H1 (cell line): ENCODE data around the gene AHDC1. TPM values are rescaled to one million over a fixed set of nuclear protein-coding genes. Genes with fewer than 3 reads are reported as not detected.

Experiments
- CTCF ChIA-PET: fragments of 300-600 bp; sonication (Branson Sonifier 250); formaldehyde crosslinking; loops from one replicate; lab custom pipeline; 2021; ENCODE audit not compliant: partially characterized antibody; lab: Charles Lee
- POLR2A ChIA-PET: fragments of 300-600 bp; sonication (Branson Sonifier 250); formaldehyde crosslinking; loops from one replicate; lab custom pipeline; 2021; ENCODE audit warnings: inconsistent platforms; ENCODE audit not compliant: partially characterized antibody; lab: Charles Lee
- DNase-seq, 2 experiments: peaks; one replicate each; pipeline versions ENCODE4 v3.0.0 to v3.0.0-alpha.2; 2010 to 2022; ENCODE audit warnings: low spot score in 2 of 2, low read depth in 1 of 2, mixed read lengths in 1 of 2
- FAIRE-seq: peaks from 2 replicates; lab custom pipeline; 2011; peaks lifted over from hg19 to GRCh38; lab: Jason Lieb, UNC
- H2AFZ ChIP-seq: 2 replicates; pipeline ENCODE4 v1.8.1; 2012; ENCODE audit warnings: low read length, inconsistent platforms
- H2AK5ac ChIP-seq: 2 replicates; pipeline ENCODE4 v1.6.1; 2013; ENCODE audit warnings: low read depth, low read length
- H2BK120ac ChIP-seq: replicated peaks from 2 replicates; pipeline ENCODE3; 2013; ENCODE audit warnings: low read depth, low read length, inconsistent platforms
- H2BK12ac ChIP-seq: 2 replicates; pipeline ENCODE4 v1.6.1; 2013; ENCODE audit warnings: low read depth, low read length
- H2BK15ac ChIP-seq: 2 replicates; pipeline ENCODE4 v1.6.1; 2013; ENCODE audit warnings: low read length
- H2BK20ac ChIP-seq: 2 replicates; pipeline ENCODE4 v1.6.1; 2013; ENCODE audit warnings: low read length
- H2BK5ac ChIP-seq: 2 replicates; pipeline ENCODE4 v1.6.1; 2013; ENCODE audit warnings: low read depth, low read length
- H3K14ac ChIP-seq: 2 replicates; pipeline ENCODE4 v1.6.1; 2013; ENCODE audit warnings: inconsistent platforms; ENCODE audit not compliant: insufficient read length
- H3K18ac ChIP-seq: 2 replicates; pipeline ENCODE4 v1.6.1; 2013; ENCODE audit warnings: low read length; ENCODE audit errors: extremely low read depth
- H3K23ac ChIP-seq: 2 replicates; pipeline ENCODE4 v1.6.1; 2013; ENCODE audit warnings: inconsistent platforms; ENCODE audit not compliant: insufficient read length
- H3K23me2 ChIP-seq: 2 replicates; pipeline ENCODE4 v1.6.1; 2013; ENCODE audit warnings: low read depth, low read length
- H3K27ac ChIP-seq: 2 replicates; pipeline ENCODE4 v1.6.1; 2011; ENCODE audit warnings: low read depth, low read length, inconsistent platforms
- H3K27me3 ChIP-seq, 4 experiments: replicated peaks in 1 of 4; 1 replicate in 1 of 4; 2 replicates in 3 of 4; pipeline versions ENCODE4 v1.6.1 to v1.8.1; 2011 to 2013; ENCODE audit warnings: low read length in 3 of 4, mild to moderate bottlenecking in 3 of 4, inconsistent platforms in 2 of 4, mixed read lengths in 2 of 4, moderate library complexity in 1 of 4; ENCODE audit not compliant: control insufficient read depth in 3 of 4, insufficient read depth in 3 of 4; ENCODE audit errors: extremely low read depth in 1 of 4
- H3K36me3 ChIP-seq, 4 experiments: 2 replicates each; pipeline versions ENCODE4 v1.6.1 to v1.8.1; 2011 to 2013; ENCODE audit warnings: mild to moderate bottlenecking in 4 of 4, low read length in 3 of 4, moderate library complexity in 2 of 4, control low read depth in 1 of 4, inconsistent platforms in 1 of 4; ENCODE audit not compliant: insufficient read depth in 4 of 4, control insufficient read depth in 2 of 4
- H3K4ac ChIP-seq: replicated peaks from 2 replicates; pipeline ENCODE3; 2013; ENCODE audit warnings: low read length, low read depth, mixed read lengths, inconsistent platforms; ENCODE audit not compliant: insufficient read length
- H3K4me1 ChIP-seq, 4 experiments: replicated peaks in 1 of 4; 1 replicate in 1 of 4; 2 replicates in 3 of 4; pipeline versions ENCODE4 v1.6.1 to v1.8.1; 2011 to 2013; ENCODE audit warnings: low read length in 3 of 4, inconsistent platforms in 2 of 4, mixed read lengths in 1 of 4; ENCODE audit not compliant: insufficient read depth in 4 of 4, control insufficient read depth in 3 of 4
- H3K4me2 ChIP-seq, 2 experiments: 2 replicates each; pipeline versions ENCODE4 v1.6.1 to v1.8.1; 2011 to 2013; ENCODE audit warnings: low read depth in 2 of 2, low read length in 2 of 2, control low read depth in 1 of 2, inconsistent platforms in 1 of 2, mild to moderate bottlenecking in 1 of 2; ENCODE audit not compliant: insufficient read depth in 1 of 2
- H3K4me3 ChIP-seq, 4 experiments: fragments of 200-600, 300-600 bp in 1 of 4; sonication (generic), shearing (Covaris generic), sonication (Bioruptor Twin) in 1 of 4; 2 replicates each; pipeline versions ENCODE4 v1.5.1 to v1.8.1; 2011 to 2016; ENCODE audit warnings: low read length in 4 of 4, low read depth in 3 of 4, control low read depth in 2 of 4, inconsistent platforms in 2 of 4, mild to moderate bottlenecking in 2 of 4, mixed read lengths in 1 of 4, moderate library complexity in 1 of 4; ENCODE audit not compliant: insufficient read depth in 2 of 4; ENCODE audit errors: extremely low read depth in 1 of 4
- H3K56ac ChIP-seq: replicated peaks from 2 replicates; pipeline ENCODE3; 2013; ENCODE audit warnings: low read depth, mild to moderate bottlenecking, mixed read lengths, low read length, inconsistent platforms; ENCODE audit not compliant: insufficient read length
- H3K79me1 ChIP-seq: 2 replicates; pipeline ENCODE4 v1.6.1; 2013; ENCODE audit warnings: low read depth, low read length, control low read depth
- H3K79me2 ChIP-seq, 2 experiments: 2 replicates each; pipeline versions ENCODE4 v1.6.1 to v1.8.1; 2012 to 2013; ENCODE audit warnings: low read length in 2 of 2, mild to moderate bottlenecking in 2 of 2, inconsistent platforms in 1 of 2; ENCODE audit not compliant: insufficient read depth in 2 of 2, control insufficient read depth in 1 of 2
- H3K9ac ChIP-seq, 4 experiments: replicated peaks in 1 of 4; 1 replicate in 1 of 4; 2 replicates in 3 of 4; pipeline versions ENCODE4 v1.6.1 to v1.8.1; 2011 to 2013; ENCODE audit warnings: low read depth in 3 of 4, low read length in 3 of 4, control low read depth in 2 of 4, mild to moderate bottlenecking in 2 of 4, moderate library complexity in 2 of 4, inconsistent platforms in 1 of 4; ENCODE audit errors: extremely low read depth in 1 of 4
- H3K9me3 ChIP-seq, 2 experiments: 2 replicates each; pipeline versions ENCODE4 v1.6.1 to v1.8.1; 2012 to 2013; ENCODE audit warnings: mild to moderate bottlenecking in 2 of 2, moderate library complexity in 2 of 2, control low read depth in 1 of 2, inconsistent platforms in 1 of 2, low read depth in 1 of 2, low read length in 1 of 2, mixed read lengths in 1 of 2; ENCODE audit not compliant: insufficient read depth in 2 of 2
- H4K20me1 ChIP-seq, 2 experiments: replicated peaks in 1 of 2; 2 replicates each; pipeline versions ENCODE3 to v1.8.1; 2011 to 2013; ENCODE audit warnings: inconsistent platforms in 2 of 2, low read length in 2 of 2, mild to moderate bottlenecking in 1 of 2; ENCODE audit not compliant: insufficient read depth in 2 of 2, control insufficient read depth in 1 of 2
- H4K5ac ChIP-seq: 2 replicates; pipeline ENCODE4 v1.6.1; 2013; ENCODE audit warnings: low read length, low read depth, mixed read lengths, inconsistent platforms; ENCODE audit not compliant: insufficient read length
- H4K8ac ChIP-seq: 2 replicates; pipeline ENCODE4 v1.8.0; 2013; ENCODE audit warnings: mild to moderate bottlenecking, moderate library complexity, low read length, inconsistent platforms; ENCODE audit not compliant: insufficient read depth; ENCODE audit errors: extremely low read depth
- H4K91ac ChIP-seq: replicated peaks from 2 replicates; pipeline ENCODE3; 2013; ENCODE audit warnings: low read length, mixed read lengths, inconsistent platforms; ENCODE audit not compliant: insufficient read length
- ASH2L ChIP-seq: fragments of 200-600, 300-600 bp; sonication (generic); IDR thresholded peaks from one replicate; pipeline ENCODE4 v1.7.1; 2017; ENCODE audit warnings: low read length
- BACH1 ChIP-seq: IDR thresholded peaks from 2 replicates; pipeline ENCODE4 v1.6.1; 2012; ENCODE audit warnings: low read length, improper control_type of control experiment
- CBX5 ChIP-seq: fragments of 300-800, 300-1000 bp; sonication (generic); IDR thresholded peaks from 2 replicates; pipeline ENCODE4 v1.7.1; 2016; ENCODE audit warnings: antibody characterized with exemption, low read length, low read depth
- CBX8 ChIP-seq: fragments of 300-800, 300-1000 bp; sonication (generic); IDR thresholded peaks from 2 replicates; pipeline ENCODE4 v1.7.1; 2016; ENCODE audit warnings: low read depth, low read length, borderline replicate concordance
- CHD1 ChIP-seq: IDR thresholded peaks from 2 replicates; pipeline ENCODE4 v1.6.1; 2012; ENCODE audit warnings: low read depth, low read length, improper control_type of control experiment
- KDM1A ChIP-seq: fragments of 200-600, 300-600 bp; sonication (generic); IDR thresholded peaks from 2 replicates; pipeline ENCODE4 v1.7.1; 2016; ENCODE audit warnings: mild to moderate bottlenecking, low read length, borderline replicate concordance
- KDM5A ChIP-seq: fragments of 200-600 bp; IDR thresholded peaks from 2 replicates; pipeline ENCODE4 v1.7.1; 2012; ENCODE audit warnings: mild to moderate bottlenecking, low read length, inconsistent platforms, mixed read lengths
- POLR2A ChIP-seq, 2 experiments: IDR thresholded peaks; 1 replicate in 1 of 2; 2 replicates in 1 of 2; pipeline ENCODE4 v1.6.1; 2011; ENCODE audit warnings: low read depth in 2 of 2, low read length in 2 of 2, mild to moderate bottlenecking in 2 of 2; ENCODE audit errors: control extremely low read depth in 1 of 2
- RXRA ChIP-seq: IDR thresholded peaks from 2 replicates; pipeline ENCODE4 v1.6.1; 2011; ENCODE audit warnings: low read depth, mild to moderate bottlenecking, low read length, moderate library complexity; ENCODE audit not compliant: insufficient read depth
- SIX5 ChIP-seq: IDR thresholded peaks from 2 replicates; pipeline ENCODE4 v1.6.1; 2011; ENCODE audit warnings: mild to moderate bottlenecking, low read depth, low read length
- SP1 ChIP-seq: IDR thresholded peaks from 2 replicates; pipeline ENCODE4 v1.6.1; 2011; ENCODE audit warnings: low read depth, low read length
- SRF ChIP-seq: IDR thresholded peaks from 2 replicates; pipeline ENCODE4 v1.6.1; 2011; ENCODE audit warnings: mild to moderate bottlenecking, low read depth, low read length, moderate library complexity
- TAF1 ChIP-seq: IDR thresholded peaks from 2 replicates; pipeline ENCODE4 v1.6.1; 2011; ENCODE audit warnings: mild to moderate bottlenecking, low read depth, low read length
- TEAD4 ChIP-seq: IDR thresholded peaks from 2 replicates; pipeline ENCODE4 v1.6.1; 2012; ENCODE audit warnings: low read depth, low read length, inconsistent platforms, mixed read lengths
- WGBS, 2 experiments: shearing (Covaris generic) in 1 of 2; methylation state at CpG; one replicate each; pipeline versions ENCODE4 v1.1.6 to v1.1.7; 2013 to 2015; ENCODE audit warnings: low lambda C conversion rate in 2 of 2, mixed read lengths in 2 of 2, inconsistent platforms in 1 of 2, low coverage in 1 of 2, missing lambda C conversion rate in 1 of 2; ENCODE audit not compliant: insufficient replicate concordance in 2 of 2, insufficient coverage in 1 of 2, insufficient read length in 1 of 2; ENCODE audit errors: extremely low coverage in 1 of 2, missing lambda C conversion rate in 1 of 2; 5-methylcytosine and 5-hydroxymethylcytosine counted together
- polyA plus RNA-seq, 7 experiments: library from polyadenylated mRNA; depleted of rRNA in 3 of 7; stranded (reverse) in 5 of 7; unstranded in 2 of 7; fragments of >200 nt in 5 of 7; fragments of 200-250 nt in 2 of 7; gene quantifications; 1 replicate in 5 of 7; 2 replicates in 1 of 7; 4 replicates in 1 of 7; pipeline versions ENCODE4 v1.2.1 to v1.2.3, GENCODE V29; 2011 to 2013; ENCODE audit warnings: missing spikeins in 2 of 7, mixed read lengths in 2 of 7
- total RNA-seq: library from RNA; stranded (reverse); fragmentation: NEBNext Ultra II Directional; extraction: Animal tissue kit (Norgen Biotek cat#: 25700); gene quantifications from 2 replicates; pipeline ENCODE4 v1.2.1, GENCODE V29; 2021

Gene AHDC1
- total and polyA plus RNA-seq, 2 of the 8 experiments (the other 6 are each of a cell fraction or from before 2014, with no cell fraction given), result 4.4 to 35.1 TPM

GRCh38 chr1:27570784-27571183 lies 33.2 kb downstream of the AHDC1 start:
- Histone ChIP-seq H3K56ac (no peak overlapping the region), H4K20me1 (peaks cover 8 to 19% of the 10 kb centered on the region in 2 experiments), H3K27me3 (no peaks in the 10 kb centered on the region), H2BK12ac (peak overlapping the region; percentile 100), H2BK5ac (peak overlapping the region; percentile 91; the same call in 1 of the 2 replicates), H2AK5ac (peak overlapping the region; percentile 24; the same call in 1 of the 2 replicates), H3K9ac (peak overlapping the region in 3 of 4 experiments; percentile 1 to 54 (median 47); a peak in 4 of 7 replicates), H3K36me3 (no peaks in the 10 kb centered on the region), H4K5ac (peak overlapping the region; percentile 57), H3K23me2 (peaks cover 6% of the 10 kb centered on the region; the same call in 1 of the 2 replicates), H3K27ac (peak overlapping the region; percentile 84), H3K23ac (no peak overlapping the region), H3K79me1 (peaks cover 8% of the 10 kb centered on the region), H3K18ac (peak overlapping the region; percentile 99), H3K4me1 (peaks cover 51 to 79% (median 66%) of the 10 kb centered on the region in 4 experiments), H2BK120ac (peak overlapping the region; percentile 70), H3K9me3 (no peaks in the 10 kb centered on the region), H2BK15ac (0 out of 2 replicates have a peak overlapping the region, but pooled peaks have one; percentile 89), H3K4ac (peak overlapping the region; percentile 54), H3K14ac (no peak overlapping the region), H3K4me2 (peak overlapping the region; percentile 63 to 64), H3K79me2 (peaks cover 0 to 45% of the 10 kb centered on the region in 2 experiments; a peak in 2 of 4 replicates), H2BK20ac (peak overlapping the region; percentile 100; the same call in 1 of the 2 replicates), H2AFZ (no peak overlapping the region), H4K91ac (peak overlapping the region; percentile 87), H4K8ac (no peak overlapping the region), H3K4me3 (peak overlapping the region in 2 of 4 experiments; percentile 26 to 49; a peak in 4 of 8 replicates)
- WGBS, 2 experiments, result 7% methylated on average over 3 of the region's 3 CpGs; no CpG with 5 or more reads in 1 of the 2 experiments
- CTCF ChIA-PET, result interaction anchor here (0.8 to 56.1 kb wide), 18 partner anchors 12 to 264 kb away, joined by 3 to 1807 read pairs (median 5); partner anchors contain the start of gene AHDC1
- FAIRE-seq (peak; percentile 72), DNase-seq (peak in 1 of 2 experiments; percentile 78)
- POLR2A ChIA-PET, result interaction anchor here (0.6 to 25.0 kb wide), 21 partner anchors 5 to 248 kb away, joined by 3 to 355 read pairs (median 3); partner anchors contain the start of genes AHDC1, MAP3K6 and WASF2
- TF ChIP-seq KDM1A, result no peak
- TF ChIP-seq SRF, result no peak
- TF ChIP-seq SIX5, result no peak
- TF ChIP-seq CBX5, result no peak
- TF ChIP-seq TEAD4, result peak; percentile 94
- TF ChIP-seq SP1, result peak; percentile 82
- no peak for TF ChIP-seq RXRA
- TF ChIP-seq POLR2A (IDR thresholded peaks at IDR 0.05; ENCODE audit: control extremely low read depth in 1 of 2, low read depth in 2 of 2, low read length in 2 of 2), result peak in 1 of 2 experiments; percentile 50; a peak in 1 of 3 replicates
- no peak for TF ChIP-seq CHD1
- TF ChIP-seq TAF1, result peak; percentile 47; the same call in 1 of the 2 replicates
- TF ChIP-seq CBX8, result no peak
- TF ChIP-seq KDM5A, result no peak
- TF ChIP-seq BACH1, result no peak
- TF ChIP-seq ASH2L, result peak; percentile 58
